ENCODE data around the gene RAB30.

RAB30 gene

DNA sequence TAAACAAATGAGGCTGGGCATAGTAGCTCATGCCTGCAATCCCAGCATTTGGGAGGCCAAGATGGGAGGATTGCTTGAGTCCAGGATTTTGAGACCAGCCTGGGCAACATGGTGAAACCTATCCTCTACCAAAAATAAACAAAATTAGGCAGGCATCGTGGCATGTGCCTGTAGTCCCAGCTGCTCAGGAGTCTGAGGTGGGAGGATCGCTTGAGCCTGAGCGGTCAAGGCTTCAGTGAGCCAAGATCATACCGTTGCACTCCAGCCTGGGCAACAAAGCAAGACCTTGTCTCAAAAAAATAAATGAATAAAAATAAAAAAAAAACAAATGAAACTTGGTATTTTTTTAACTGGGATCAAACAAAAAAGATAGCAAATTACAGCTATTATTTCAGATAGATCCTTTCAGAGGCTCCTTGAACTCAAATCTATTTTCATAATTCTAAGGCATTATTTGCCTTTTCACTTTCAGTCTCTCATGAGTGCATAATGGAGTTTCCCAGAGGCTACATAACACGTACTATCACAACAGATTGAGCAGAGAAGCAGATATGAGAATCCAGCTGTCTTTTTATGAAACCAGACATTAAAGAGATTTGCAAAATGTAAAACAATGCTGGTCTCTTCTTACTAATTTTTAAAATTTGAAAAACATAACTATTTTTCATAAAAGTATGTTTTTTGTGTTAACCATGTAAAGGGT lies 147.0 kb downstream of the RAB30 start:
- TF ChIP-seq, protein P1, sequence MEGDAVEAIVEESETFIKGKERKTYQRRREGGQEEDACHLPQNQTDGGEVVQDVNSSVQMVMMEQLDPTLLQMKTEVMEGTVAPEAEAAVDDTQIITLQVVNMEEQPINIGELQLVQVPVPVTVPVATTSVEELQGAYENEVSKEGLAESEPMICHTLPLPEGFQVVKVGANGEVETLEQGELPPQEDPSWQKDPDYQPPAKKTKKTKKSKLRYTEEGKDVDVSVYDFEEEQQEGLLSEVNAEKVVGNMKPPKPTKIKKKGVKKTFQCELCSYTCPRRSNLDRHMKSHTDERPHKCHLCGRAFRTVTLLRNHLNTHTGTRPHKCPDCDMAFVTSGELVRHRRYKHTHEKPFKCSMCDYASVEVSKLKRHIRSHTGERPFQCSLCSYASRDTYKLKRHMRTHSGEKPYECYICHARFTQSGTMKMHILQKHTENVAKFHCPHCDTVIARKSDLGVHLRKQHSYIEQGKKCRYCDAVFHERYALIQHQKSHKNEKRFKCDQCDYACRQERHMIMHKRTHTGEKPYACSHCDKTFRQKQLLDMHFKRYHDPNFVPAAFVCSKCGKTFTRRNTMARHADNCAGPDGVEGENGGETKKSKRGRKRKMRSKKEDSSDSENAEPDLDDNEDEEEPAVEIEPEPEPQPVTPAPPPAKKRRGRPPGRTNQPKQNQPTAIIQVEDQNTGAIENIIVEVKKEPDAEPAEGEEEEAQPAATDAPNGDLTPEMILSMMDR (conservative IDR thresholded peaks at IDR 0.05; ENCODE audit: low read depth, low read length): no peak
- peaks cover 7% of the 10 kb centered on the region; the same call in 1 of the 2 replicates for H3K79me2 ChIP-seq (ENCODE audit: insufficient read depth, low read depth)

More for the DNA sequence above, 147.0 kb downstream of the RAB30 start:
- H3K4me2 ChIP-seq: no peak overlapping the region
- H3K4me3 ChIP-seq (IDR thresholded peaks at IDR 0.05; ENCODE audit: insufficient read depth, low read depth, low read length): no peak overlapping the region
- no peak overlapping the region for H3K27ac ChIP-seq
- no peak overlapping the region for H2AFZ ChIP-seq (ENCODE audit: low read depth)
- peaks cover 44% of the 10 kb centered on the region for H3K4me1 ChIP-seq (ENCODE audit: low read depth, poor library complexity, severe bottlenecking)
- no peaks in the 10 kb centered on the region for H3K27me3 ChIP-seq (ENCODE audit: insufficient read depth, low read depth)
- H4K20me1 ChIP-seq (ENCODE audit: insufficient read depth): no peaks in the 10 kb centered on the region
- H3K36me3 ChIP-seq (ENCODE audit: insufficient read depth): no peaks in the 10 kb centered on the region
- H3K9ac ChIP-seq: no peak overlapping the region

Measured in KMS-11 (cell line).